ENCODE measurements around the gene SMIM35. TPM values are rescaled to one million over a fixed set of nuclear protein-coding genes. Genes with fewer than 3 reads are reported as not detected.

The SMIM35 gene
- total and polyA plus RNA-seq, 2 donors (not counting 3 experiments of a cell fraction or from before 2014, with no cell fraction given), result not detected

- Histone ChIP-seq H3K4me3 (replicated peaks in 1 of 3; ENCODE audit: insufficient read depth in 1 of 3, low read depth in 1 of 3, low read length in 3 of 3) (no peak overlapping the region), H3K27me3 (ENCODE audit: control insufficient read depth in 2 of 2, insufficient read depth in 2 of 2, low read length in 2 of 2) (peaks cover 3% of the 10 kb centered on the region in 2 experiments), H3K36me3 (ENCODE audit: control insufficient read depth in 2 of 2, extremely low read depth in 1 of 2, insufficient read depth in 2 of 2, low read length in 2 of 2) (no peaks in the 10 kb centered on the region), H3K4me1 (ENCODE audit: control insufficient read depth, extremely low read depth, insufficient read depth, low read length) (no peaks in the 10 kb centered on the region), H3K79me2 (ENCODE audit: control insufficient read depth, insufficient read depth, low read length) (no peaks in the 10 kb centered on the region), H3K27ac (ENCODE audit: insufficient read depth, low read depth, low read length) (no peak overlapping the region), H3K9me3 (replicated peaks; ENCODE audit: control insufficient read depth, insufficient read depth, low read length) (no peaks in the 10 kb centered on the region), H3K9me1 (replicated peaks; ENCODE audit: control insufficient read depth, extremely low read depth, insufficient read depth, low read length) (no peaks in the 10 kb centered on the region), H2AFZ (ENCODE audit: low read depth, low read length) (no peak overlapping the region), H3K4me2 (ENCODE audit: insufficient read depth, low read length) (no peak overlapping the region), H4K20me1 (replicated peaks; ENCODE audit: control insufficient read depth, extremely low read depth, insufficient read depth, low read length) (no peaks in the 10 kb centered on the region), H3K9ac (replicated peaks; ENCODE audit: extremely low read depth, insufficient read depth, low read length) (no peak overlapping the region)
- dilution Hi-C loops (cut with MboI; ENCODE audit: extremely low pct_ligation_motif_present, low sequenced_read_pairs) (no loop called here), intact Hi-C loops (cut with micrococcal nuclease) (no loop called here)
- FAIRE-seq (no peak), DNase-seq (ENCODE audit: low read depth, low spot score) (no peak)
- no peak for TF ChIP-seq POLR2A (IDR thresholded peaks at IDR 0.05; ENCODE audit: low read depth, low read length)
- no peak for TF ChIP-seq MYC (IDR thresholded peaks at IDR 0.05; ENCODE audit: low read depth, low read length)
- no peak for TF ChIP-seq GATA2 (IDR thresholded peaks at IDR 0.05; ENCODE audit: insufficient read depth, insufficient read length, low read depth, low read length)
- no peak for TF ChIP-seq MAX (IDR thresholded peaks at IDR 0.05; ENCODE audit: insufficient read depth, insufficient read length)
- TF ChIP-seq POLR2AphosphoS5 (IDR thresholded peaks at IDR 0.05; ENCODE audit: insufficient read depth, low read depth, low read length), result no peak
- no peak for TF ChIP-seq CTCF (IDR thresholded peaks at IDR 0.05; ENCODE audit: extremely low read depth in 1 of 2, insufficient read depth in 1 of 2, low read depth in 1 of 2, low read length in 2 of 2)
- TF ChIP-seq FOS (IDR thresholded peaks at IDR 0.05; ENCODE audit: borderline replicate concordance, insufficient read depth, low read length), result no peak
- TF ChIP-seq EZH2 (IDR thresholded peaks at IDR 0.05; ENCODE audit: borderline replicate concordance, low read depth, low read length, severe bottlenecking), result no peak
- no peak for TF ChIP-seq JUN (IDR thresholded peaks at IDR 0.05; ENCODE audit: borderline replicate concordance, insufficient read depth, insufficient read length, low read depth)
- CTCF ChIA-PET, result interaction anchor here (0.9 to 1.8 kb wide), 3 partner anchors 136 to 275 kb away, joined by 3 to 4 read pairs (median 4); no protein-coding TSS in a partner anchor
- POLR2A ChIA-PET, result no interaction called here
- no TSS peak for BruUV-seq (replicated peaks)
Observed at GRCh38 chr11:118082880-118083552, 3.7 kb downstream of the SMIM35 start.

All from endothelial cell of umbilical vein (primary cell).